OCI-LY7 (cell line): ENCODE data around the gene TAB2. TPM values are rescaled to one million over a fixed set of nuclear protein-coding genes. Genes with fewer than 3 reads are reported as not detected.
"Not testable (repeated sequence)": the region's sequence is repeated elsewhere in the genome, so short reads cannot be mapped to it uniquely, and the experiment has no call there.

Experiments
- BruUV-seq: library from RNA; stranded (reverse); fragments of 400-500 nt; replicated peaks from 2 replicates; lab custom pipeline; 2021; lab: Mats Ljungman, UMichigan
- CTCF ChIA-PET: fragments of 300-600 bp; sonication (Branson Sonifier 250); formaldehyde crosslinking; loops from one replicate; lab custom pipeline; 2022; ENCODE audit warnings: antibody characterized with exemption; ENCODE audit not compliant: unreplicated experiment; lab: Charles Lee
- POLR2A ChIA-PET: fragments of 300-600 bp; sonication (Branson Sonifier 250); formaldehyde crosslinking; loops from one replicate; lab custom pipeline; 2022; ENCODE audit warnings: antibody characterized with exemption; lab: Charles Lee
- DNase-seq: peaks from one replicate; pipeline ENCODE4 v3.0.0-alpha.2; 2015; ENCODE audit warnings: low spot score
- H2AFZ ChIP-seq: fragments of 200-600 bp; sonication (generic), shearing (Covaris generic); 2 replicates; pipeline ENCODE4 v1.6.1; 2014; ENCODE audit warnings: mild to moderate bottlenecking, antibody characterized with exemption, low read length, moderate library complexity
- H3K27ac ChIP-seq: fragments of 200-600 bp; sonication (generic); 2 replicates; pipeline ENCODE4 v1.5.1; 2014; ENCODE audit warnings: mixed run types, low read depth, mild to moderate bottlenecking, moderate library complexity, low read length, inconsistent platforms; ENCODE audit not compliant: poor library complexity, severe bottlenecking
- H3K36me3 ChIP-seq: fragments of 200-600 bp; sonication (generic); 2 replicates; pipeline ENCODE4 v1.6.1; 2014; ENCODE audit warnings: mild to moderate bottlenecking, antibody characterized with exemption, low read length, moderate library complexity, mixed read lengths; ENCODE audit not compliant: insufficient read depth
- H3K4me1 ChIP-seq: fragments of 200-600 bp; sonication (generic); 2 replicates; pipeline ENCODE4 v1.5.1; 2014; ENCODE audit warnings: mild to moderate bottlenecking, low read length; ENCODE audit not compliant: insufficient read depth, poor library complexity, severe bottlenecking
- H3K4me2 ChIP-seq: fragments of 200-600 bp; sonication (generic); 2 replicates; pipeline ENCODE4 v1.6.1; 2014; ENCODE audit warnings: mild to moderate bottlenecking, low read length
- H3K4me3 ChIP-seq: fragments of 200-600 bp; sonication (generic); 2 replicates; pipeline ENCODE4 v1.5.1; 2014; ENCODE audit warnings: mild to moderate bottlenecking, low read depth, low read length; ENCODE audit not compliant: poor library complexity, severe bottlenecking
- H3K79me2 ChIP-seq: fragments of 200-600 bp; sonication (generic); 2 replicates; pipeline ENCODE4 v1.6.1; 2016; ENCODE audit warnings: low read depth, mild to moderate bottlenecking, low read length, moderate library complexity, mixed read lengths; ENCODE audit not compliant: insufficient read depth
- H3K9me2 ChIP-seq: fragments of 200-600 bp; sonication (generic); 2 replicates; pipeline ENCODE4 v1.6.1; 2016; ENCODE audit warnings: mild to moderate bottlenecking, low read length, mixed read lengths; ENCODE audit not compliant: insufficient read depth
- H3K9me3 ChIP-seq: fragments of 200-600 bp; sonication (generic); 2 replicates; pipeline ENCODE4 v1.6.1; 2014; ENCODE audit warnings: mild to moderate bottlenecking, mixed run types, low read length, mixed read lengths
- H4K20me1 ChIP-seq: fragments of 200-600 bp; sonication (generic); 2 replicates; pipeline ENCODE4 v1.6.1; 2014; ENCODE audit warnings: mild to moderate bottlenecking, antibody characterized with exemption, low read length, moderate library complexity, mixed read lengths; ENCODE audit not compliant: insufficient read depth
- EZH2phosphoT487 ChIP-seq: fragments of 200-600 bp; sonication (generic); IDR thresholded peaks from 2 replicates; pipeline ENCODE4 v1.6.1; 2018; ENCODE audit warnings: low read depth, borderline replicate concordance, mild to moderate bottlenecking, mixed run types, antibody characterized with exemption, low read length, moderate library complexity, mixed read lengths
- intact Hi-C: fragments of 100-400 bp; cut with micrococcal nuclease; formaldehyde crosslinking; loops from one replicate; pipeline ENCODE4 v1.10.0; 2022; ENCODE audit not compliant: unreplicated experiment
- small RNA-seq: library from RNA; depleted of rRNA; stranded (forward); fragments of <200 nt; gene quantifications from one replicate; pipeline ENCODE3, GENCODE V24; 2014
- total RNA-seq, 2 experiments: library from RNA; depleted of rRNA in 1 of 2; stranded (reverse); fragments of >200 nt in 1 of 2; shearing (Covaris generic) in 1 of 2; gene quantifications; 2 replicates each; pipeline ENCODE4 v1.2.3, GENCODE V29; 2014 to 2022
- TF ChIP-seq, protein P1 (sequence below): fragments of 200-600 bp; sonication (generic); conservative IDR thresholded peaks from 2 replicates; pipeline ENCODE4 v1.5.1; 2014; ENCODE audit warnings: mild to moderate bottlenecking, antibody characterized with exemption, low read length, moderate library complexity, mixed read lengths

TAB2 gene
- total RNA-seq, 2 experiments from 2014 or later, result 17.3 to 35.8 TPM

DNA sequence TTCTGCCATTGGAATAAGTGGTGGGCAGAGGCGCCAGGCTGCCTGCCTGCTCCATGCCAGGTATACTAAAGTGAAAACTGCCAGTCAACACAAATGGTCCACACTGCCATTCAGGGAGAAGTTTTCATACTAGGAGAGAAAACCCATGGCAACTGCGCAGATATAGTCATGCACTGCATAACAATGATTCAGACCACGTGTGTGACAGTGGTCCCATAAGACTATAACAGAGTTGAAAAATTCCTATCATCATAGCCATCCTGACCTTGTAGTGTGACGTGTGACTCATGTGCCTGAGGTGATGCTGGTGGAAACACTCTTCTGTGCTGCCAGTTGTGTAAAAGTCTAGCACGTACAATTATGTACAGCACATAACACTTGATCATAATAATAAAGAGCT, 142.2 kb downstream of the TAB2 start:
- DNase-seq, result no peak
- Histone ChIP-seq H3K27ac (no peak overlapping the region), H2AFZ (no peak overlapping the region), H3K36me3 (peaks cover 87% of the 10 kb centered on the region), H3K4me2 (no peak overlapping the region), H3K9me3 (no peaks in the 10 kb centered on the region), H3K4me3 (no peak overlapping the region), H3K79me2 (no peaks in the 10 kb centered on the region), H3K9me2 (no peaks in the 10 kb centered on the region), H3K4me1 (peaks cover 5% of the 10 kb centered on the region), H4K20me1 (no peaks in the 10 kb centered on the region)
- POLR2A ChIA-PET, result interaction anchor here (1.3 kb wide), 1 partner anchor 24 kb away, joined by 5 read pairs; no protein-coding TSS in a partner anchor
- TF ChIP-seq, protein P1, sequence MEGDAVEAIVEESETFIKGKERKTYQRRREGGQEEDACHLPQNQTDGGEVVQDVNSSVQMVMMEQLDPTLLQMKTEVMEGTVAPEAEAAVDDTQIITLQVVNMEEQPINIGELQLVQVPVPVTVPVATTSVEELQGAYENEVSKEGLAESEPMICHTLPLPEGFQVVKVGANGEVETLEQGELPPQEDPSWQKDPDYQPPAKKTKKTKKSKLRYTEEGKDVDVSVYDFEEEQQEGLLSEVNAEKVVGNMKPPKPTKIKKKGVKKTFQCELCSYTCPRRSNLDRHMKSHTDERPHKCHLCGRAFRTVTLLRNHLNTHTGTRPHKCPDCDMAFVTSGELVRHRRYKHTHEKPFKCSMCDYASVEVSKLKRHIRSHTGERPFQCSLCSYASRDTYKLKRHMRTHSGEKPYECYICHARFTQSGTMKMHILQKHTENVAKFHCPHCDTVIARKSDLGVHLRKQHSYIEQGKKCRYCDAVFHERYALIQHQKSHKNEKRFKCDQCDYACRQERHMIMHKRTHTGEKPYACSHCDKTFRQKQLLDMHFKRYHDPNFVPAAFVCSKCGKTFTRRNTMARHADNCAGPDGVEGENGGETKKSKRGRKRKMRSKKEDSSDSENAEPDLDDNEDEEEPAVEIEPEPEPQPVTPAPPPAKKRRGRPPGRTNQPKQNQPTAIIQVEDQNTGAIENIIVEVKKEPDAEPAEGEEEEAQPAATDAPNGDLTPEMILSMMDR, result no peak
- TF ChIP-seq EZH2phosphoT487, result no peak
- CTCF ChIA-PET, result interaction anchor here (1.6 kb wide), 1 partner anchor 14 kb away, joined by 3 read pairs; no protein-coding TSS in a partner anchor
- intact Hi-C loops, result no loop called here
- no TSS peak for BruUV-seq

DNA sequence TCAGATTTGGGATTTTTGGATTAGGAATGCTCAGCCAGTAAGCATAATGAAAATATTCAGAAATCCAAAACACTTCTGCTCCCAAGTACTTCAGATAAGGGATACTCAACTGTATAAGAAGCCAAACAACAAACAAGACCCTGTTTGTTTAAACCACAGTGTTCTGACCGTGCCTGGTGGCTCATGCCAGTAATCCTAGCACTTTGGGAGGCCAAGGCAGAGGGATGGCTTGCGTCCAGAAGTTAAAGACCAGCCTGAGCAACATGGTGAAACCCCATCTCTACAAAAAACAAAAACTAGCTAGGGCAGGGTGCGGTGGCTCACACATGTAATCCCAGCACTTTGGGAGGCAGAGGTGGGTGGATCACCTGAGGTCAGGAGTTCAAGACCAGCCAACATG, 142.7 kb downstream of the TAB2 start:
- BruUV-seq, H3K27ac ChIP-seq, DNase-seq, H2AFZ ChIP-seq, intact Hi-C loops, CTCF ChIA-PET, H3K4me3 ChIP-seq, H3K79me2 ChIP-seq, H3K9me2 ChIP-seq, H3K4me2 ChIP-seq, H4K20me1 ChIP-seq, H3K9me3 ChIP-seq: not testable (repeated sequence)
- POLR2A ChIA-PET, result interaction anchor here (0.7 to 1.3 kb wide), 2 partner anchors 24 to 43 kb away, joined by 3 to 5 read pairs; no protein-coding TSS in a partner anchor
- Histone ChIP-seq H3K4me1 (peaks cover 10% of the 10 kb centered on the region), H3K36me3 (peaks cover 85% of the 10 kb centered on the region)

Small RNA genes lying within 50 kb of the gene (small RNA-seq; reads per million reads assigned to genes)
- not detected for gene RN7SL234P

Other genes starting within 250 kb of the TAB2 start
- gene SUMO4, start 82.5 kb downstream of the TAB2 start, total RNA-seq (2014; rRNA removed; shearing (Covaris generic)), result 3.6 and 4.7 TPM in 2 replicates
- 3.2 and 4.2 TPM in 2 replicates for gene SUMO4, start 82.5 kb downstream of the TAB2 start, total RNA-seq (2022)
- 12.8 and 14.0 TPM in 2 replicates for gene ZC3H12D, start 167.3 kb downstream of the TAB2 start, total RNA-seq (2014; rRNA removed; shearing (Covaris generic))
- 14.8 and 22.6 TPM in 2 replicates for gene ZC3H12D, start 167.3 kb downstream of the TAB2 start, total RNA-seq (2022)
- gene PPIL4, start 228.3 kb downstream of the TAB2 start, total RNA-seq (2014; rRNA removed; shearing (Covaris generic)), result 21.6 and 29.2 TPM in 2 replicates
- gene PPIL4, start 228.3 kb downstream of the TAB2 start, total RNA-seq (2022), result 34.0 and 36.3 TPM in 2 replicates
- gene GINM1, start 248.7 kb downstream of the TAB2 start, total RNA-seq (2014; rRNA removed; shearing (Covaris generic)), result 17.2 and 17.6 TPM in 2 replicates
- 38.1 and 40.0 TPM in 2 replicates for gene GINM1, start 248.7 kb downstream of the TAB2 start, total RNA-seq (2022)